ENCODE data around the gene OPRPN. TPM values are rescaled to one million over a fixed set of nuclear protein-coding genes. Genes with fewer than 3 reads are reported as not detected.

The OPRPN gene
- total and polyA plus RNA-seq, 2 of the 4 experiments (the other 2 are of a cell fraction), result not detected

DNA sequence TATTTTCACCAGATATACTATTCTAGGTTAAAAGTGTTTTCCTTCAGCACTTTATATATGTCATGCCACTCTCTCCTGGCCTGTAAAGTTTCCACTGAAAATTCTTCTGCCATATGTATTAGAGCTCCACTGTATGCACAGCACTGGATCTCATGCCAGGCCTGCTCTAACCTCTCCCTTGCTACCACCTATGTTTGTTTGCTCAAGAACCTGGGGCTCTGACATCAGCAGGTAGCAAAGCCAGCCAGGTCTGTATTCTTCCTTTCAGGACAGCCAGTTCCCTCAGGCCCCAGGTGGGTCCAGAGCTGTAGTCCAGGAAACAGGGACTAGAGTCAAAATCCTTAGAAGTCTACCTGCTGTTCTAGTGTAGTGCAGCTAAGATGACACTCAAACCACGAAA is 55.2 kb downstream of the OPRPN start:
- Histone ChIP-seq H3K27me3 (ENCODE audit: control insufficient read depth, insufficient read depth, low read length) (no peaks in the 10 kb centered on the region), H3K56ac (ENCODE audit: extremely low read depth, insufficient read depth, low read length) (no peak overlapping the region), H4K20me1 (ENCODE audit: insufficient read depth, low read length) (no peaks in the 10 kb centered on the region), H3K9ac (ENCODE audit: low read depth, low read length) (no peak overlapping the region), H2BK20ac (ENCODE audit: low read depth, low read length) (no peak overlapping the region), H2BK5ac (ENCODE audit: low read depth, low read length, poor library complexity, severe bottlenecking) (no peak overlapping the region), H3K18ac (ENCODE audit: low read depth, low read length) (no peak overlapping the region), H2AFZ (replicated peaks; ENCODE audit: low read length, poor library complexity) (no peak overlapping the region), H3K79me1 (ENCODE audit: low read depth in 1 of 2, low read length in 2 of 2) (no peaks in the 10 kb centered on the region), H2AK5ac (ENCODE audit: low read depth, low read length) (no peak overlapping the region), H3K27ac (ENCODE audit: insufficient read depth, low read length) (no peak overlapping the region), H2AK9ac (replicated peaks; ENCODE audit: low read depth, low read length, poor library complexity) (no peak overlapping the region), H2BK120ac (ENCODE audit: low read depth, low read length) (no peak overlapping the region), H3K4me2 (ENCODE audit: low read depth, low read length) (no peak overlapping the region), H3K4ac (ENCODE audit: low read depth, low read length) (no peak overlapping the region), H3K4me1 (ENCODE audit: control insufficient read depth, insufficient read depth, low read length) (no peaks in the 10 kb centered on the region), H4K8ac (ENCODE audit: low read depth in 2 of 2, low read length in 2 of 2) (no peak overlapping the region), H3K9me3 (ENCODE audit: control insufficient read depth, insufficient read depth, low read length) (no peaks in the 10 kb centered on the region), H3K9me1 (ENCODE audit: insufficient read depth, low read length) (no peaks in the 10 kb centered on the region), H2BK15ac (ENCODE audit: low read depth, low read length) (no peak overlapping the region), H3K36me3 (ENCODE audit: control insufficient read depth, insufficient read depth, low read length) (no peaks in the 10 kb centered on the region), H4K5ac (ENCODE audit: low read depth, low read length) (no peak overlapping the region), H4K91ac (ENCODE audit: insufficient read depth, low read depth, low read length) (no peak overlapping the region), H3K4me3 (ENCODE audit: insufficient read depth, low read depth, low read length) (no peak overlapping the region), H3K14ac (replicated peaks; ENCODE audit: low read depth, low read length) (no peak overlapping the region), H3K23ac (ENCODE audit: low read depth, low read length) (no peak overlapping the region)
- BruUV-seq (replicated peaks), result no TSS peak
- dilution Hi-C loops (cut with HindIII; ENCODE audit: low sequenced_read_pairs, unreplicated experiment) (no loop called here), intact Hi-C loops (cut with micrococcal nuclease) (no loop called here), in situ Hi-C loops (cut with MboI; ENCODE audit: low sequenced_read_pairs) (no loop called here)
- POLR2A ChIA-PET (ENCODE audit: unreplicated experiment), result no interaction called here
- no CpG with 5 or more reads among the region's 1 CpG for WGBS, 2 experiments (ENCODE audit: extremely low coverage in 2 of 2, insufficient read length in 1 of 2)
- ATAC-seq (ENCODE audit: low read depth) (no peak), DNase-seq (no peak)
- no peak for TF ChIP-seq MAZ (IDR thresholded peaks at IDR 0.05; ENCODE audit: borderline replicate concordance, low read depth, low read length)
- TF ChIP-seq RAD21 (IDR thresholded peaks at IDR 0.05; ENCODE audit: low read length), result no peak
- CTCF ChIA-PET, result no interaction called here

Other genes starting within 250 kb of the OPRPN start
- gene PRR27, start 243.7 kb upstream of the OPRPN start, total RNA-seq (2012; rRNA removed), result not detected in 2 replicates
- not detected in 2 replicates for gene PRR27, start 243.7 kb upstream of the OPRPN start, polyA plus RNA-seq (2012; rRNA removed)
- not detected in 2 replicates for gene ODAM, start 202.2 kb upstream of the OPRPN start, total RNA-seq (2012; rRNA removed)
- not detected in 2 replicates for gene ODAM, start 202.2 kb upstream of the OPRPN start, polyA plus RNA-seq (2012; rRNA removed)
- gene FDCSP, start 171.8 kb upstream of the OPRPN start, total RNA-seq (2012; rRNA removed), result not detected in 2 replicates
- gene FDCSP, start 171.8 kb upstream of the OPRPN start, polyA plus RNA-seq (2012; rRNA removed), result not detected in 2 replicates
- not detected in 2 replicates for gene CSN3, start 155.3 kb upstream of the OPRPN start, total RNA-seq (2012; rRNA removed)
- not detected in 2 replicates for gene CSN3, start 155.3 kb upstream of the OPRPN start, polyA plus RNA-seq (2012; rRNA removed)
- not detected in 2 replicates for gene CABS1, start 63.0 kb upstream of the OPRPN start, total RNA-seq (2012; rRNA removed)
- not detected in 2 replicates for gene CABS1, start 63.0 kb upstream of the OPRPN start, polyA plus RNA-seq (2012; rRNA removed)
- not detected in 2 replicates for gene SMR3A, start 37.2 kb upstream of the OPRPN start, total RNA-seq (2012; rRNA removed)
- not detected in 2 replicates for gene SMR3A, start 37.2 kb upstream of the OPRPN start, polyA plus RNA-seq (2012; rRNA removed)
- not detected in 2 replicates for gene SMR3B, start 14.8 kb upstream of the OPRPN start, total RNA-seq (2012; rRNA removed)
- gene SMR3B, start 14.8 kb upstream of the OPRPN start, polyA plus RNA-seq (2012; rRNA removed), result not detected in 2 replicates
- not detected in 2 replicates for gene MUC7, start 74.3 kb downstream of the OPRPN start, total RNA-seq (2012; rRNA removed)
- not detected in 2 replicates for gene MUC7, start 74.3 kb downstream of the OPRPN start, polyA plus RNA-seq (2012; rRNA removed)
- not detected in 2 replicates for gene AMTN, start 120.6 kb downstream of the OPRPN start, total RNA-seq (2012; rRNA removed)
- gene AMTN, start 120.6 kb downstream of the OPRPN start, polyA plus RNA-seq (2012; rRNA removed), result not detected in 2 replicates
- gene AMBN, start 194.3 kb downstream of the OPRPN start, total RNA-seq (2012; rRNA removed), result not detected in 2 replicates
- not detected in 2 replicates for gene AMBN, start 194.3 kb downstream of the OPRPN start, polyA plus RNA-seq (2012; rRNA removed)
- gene ENAM, start 230.8 kb downstream of the OPRPN start, total RNA-seq (2012; rRNA removed), result under 0.01 and 0.28 TPM in 2 replicates
- 0.01 and 0.10 TPM in 2 replicates for gene ENAM, start 230.8 kb downstream of the OPRPN start, polyA plus RNA-seq (2012; rRNA removed)

All from IMR-90 (cell line).